DMS53 treated with DMSO at 0.1 percent for 48 hours (cell line): ENCODE results near the gene RCL1.
"Not testable (repeated sequence)": the region's sequence is repeated elsewhere in the genome, so short reads cannot be mapped to it uniquely, and the experiment has no call there.

ENCODE experiments used
- DNase-seq: peaks from one replicate; lab custom pipeline; 2025; ENCODE audit not compliant: unreplicated experiment; lab: John Stamatoyannopoulos, UW

The RCL1 gene

DNA sequence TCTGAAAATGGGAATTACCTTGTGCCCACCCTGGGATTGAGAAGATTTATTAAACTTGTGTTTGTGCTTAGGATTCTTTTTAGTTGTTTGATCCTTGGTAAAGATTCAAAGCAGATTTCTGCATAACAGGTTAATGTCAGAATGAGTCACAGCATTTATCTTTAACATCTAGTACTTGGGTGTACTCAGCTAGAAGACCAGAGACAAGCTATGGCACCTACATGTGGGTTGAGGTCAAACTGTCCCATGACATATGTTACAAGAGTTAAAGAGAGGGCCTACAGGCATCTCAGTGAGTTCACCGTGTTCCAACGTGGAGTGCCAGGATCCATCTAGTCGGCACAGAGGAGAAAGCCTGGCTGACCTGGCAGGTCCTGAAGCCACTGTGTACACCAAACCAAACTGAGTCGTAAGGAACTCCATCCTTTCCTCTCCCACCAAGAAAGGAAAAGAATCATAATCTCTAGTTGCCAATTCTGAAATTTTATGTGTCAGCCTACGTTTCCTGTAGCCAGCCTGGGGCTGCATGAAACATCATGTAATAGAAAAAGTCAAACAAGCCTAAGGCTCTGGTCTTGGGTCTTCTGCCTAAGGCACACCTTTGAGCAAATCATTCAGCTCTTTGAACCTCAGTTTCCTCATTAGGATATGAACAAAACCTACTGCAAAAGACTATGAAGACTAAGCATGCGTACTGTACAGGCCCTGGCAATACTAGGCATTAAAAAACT is 73.7 kb downstream of the RCL1 start:
- DNase-seq = no peak

DNA sequence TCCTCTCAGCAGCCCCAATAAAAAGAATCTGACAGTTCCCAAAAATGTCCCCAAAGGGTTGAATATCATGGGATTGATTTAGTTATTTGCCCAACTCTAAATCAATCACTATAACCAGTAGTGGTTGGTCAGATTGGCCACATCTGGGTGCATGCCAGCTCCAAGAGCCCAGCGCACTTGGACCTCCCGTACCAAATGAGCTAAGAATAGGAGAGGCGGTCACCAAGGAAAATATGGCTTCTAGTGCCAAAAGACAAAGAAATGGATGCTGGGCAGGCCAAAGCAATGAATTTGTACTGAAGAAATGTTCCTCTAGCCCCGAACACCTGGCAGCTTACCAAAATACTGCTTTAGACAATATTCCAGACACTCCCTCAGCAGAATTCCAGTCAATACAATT is 80.3 kb downstream of the RCL1 start:
- DNase-seq = no peak

DNA sequence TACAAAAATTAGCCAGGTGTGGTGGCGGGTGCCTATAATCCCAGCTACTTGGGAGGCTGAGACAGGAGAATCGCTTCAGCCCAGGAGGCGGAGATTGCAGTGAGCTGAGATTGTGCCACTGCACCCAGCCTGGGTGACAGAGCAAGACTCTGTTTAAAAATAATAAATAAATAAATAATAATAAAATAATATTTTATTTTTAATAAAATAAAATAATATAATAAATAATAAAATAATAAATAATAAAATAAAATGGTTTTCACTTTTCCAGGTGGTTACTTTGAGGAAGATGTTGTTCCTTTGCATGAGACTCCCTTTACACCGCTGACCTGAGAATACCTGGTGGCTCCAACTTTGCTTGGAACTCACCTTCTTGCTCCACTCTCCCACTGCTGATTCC is 82.8 kb downstream of the RCL1 start:
- no peak for DNase-seq

DNA sequence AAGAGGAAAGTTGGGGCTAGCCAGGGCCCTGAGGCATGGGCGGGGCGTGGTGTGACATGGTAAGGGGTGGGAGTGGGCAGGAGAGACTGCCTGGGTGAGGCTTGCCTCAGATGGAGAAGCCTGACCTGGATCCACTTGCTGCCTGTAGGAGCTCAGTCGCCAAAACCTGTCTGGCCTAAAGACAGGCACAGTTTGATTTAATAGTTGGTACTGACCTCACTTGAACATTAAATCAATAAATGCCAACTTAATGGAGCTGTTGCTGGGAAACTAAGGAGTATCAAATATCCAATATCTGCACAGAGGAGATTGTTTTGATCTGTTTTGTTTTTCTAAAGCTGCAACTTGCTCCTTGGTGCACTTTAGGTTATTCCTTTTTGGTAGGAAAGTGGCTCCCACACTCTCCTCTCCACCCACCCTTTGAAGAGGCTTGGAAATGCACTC is 86.4 kb downstream of the RCL1 start:
- DNase-seq = no peak

DNA sequence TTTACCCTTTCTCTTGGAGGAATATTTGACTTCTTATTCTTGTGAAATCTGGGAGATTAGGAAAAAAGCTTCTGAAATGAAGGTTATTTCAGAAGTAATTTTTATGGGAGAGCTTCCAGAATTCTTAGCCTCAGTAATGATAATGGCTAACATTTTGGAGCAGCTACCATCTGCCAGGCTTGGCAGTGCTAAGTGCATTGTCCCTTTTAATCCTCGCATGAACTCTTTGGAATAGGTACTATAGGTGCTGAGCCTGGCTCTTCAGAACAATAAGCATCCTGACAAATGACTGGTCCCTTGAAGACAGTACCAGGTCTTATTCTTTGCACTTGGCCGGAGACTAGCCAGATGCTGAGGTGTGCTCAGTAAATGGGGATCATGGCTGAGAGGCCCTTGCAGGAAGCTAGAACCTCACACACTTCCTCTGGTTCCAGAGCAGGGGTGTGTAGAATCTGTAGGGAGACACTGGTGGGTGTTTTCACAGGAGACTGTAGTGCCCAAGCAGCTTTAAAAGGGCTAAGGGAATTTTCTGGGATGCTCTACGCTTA is 90.7 kb downstream of the RCL1 start:
- DNase-seq = no peak

DNA sequence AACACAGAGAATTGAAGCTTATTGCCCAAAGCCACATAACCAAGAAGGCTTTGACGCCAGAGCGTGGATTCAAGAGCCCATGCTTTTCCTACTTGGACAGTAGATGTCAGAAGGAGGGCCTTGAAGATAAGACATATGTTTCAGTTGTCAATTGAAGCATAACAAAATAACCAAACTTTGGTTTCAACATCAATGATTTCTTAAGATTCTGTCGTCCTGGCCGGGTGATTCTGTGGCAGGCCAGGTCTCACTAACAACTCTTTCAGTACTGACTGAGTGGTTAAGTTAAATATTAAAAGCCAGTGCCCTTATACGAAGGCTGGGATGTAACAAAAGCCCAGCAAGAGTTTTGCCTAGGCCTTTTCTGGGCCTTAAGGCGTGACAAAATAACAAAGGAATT is 94.0 kb downstream of the RCL1 start:
- no peak for DNase-seq

DNA sequence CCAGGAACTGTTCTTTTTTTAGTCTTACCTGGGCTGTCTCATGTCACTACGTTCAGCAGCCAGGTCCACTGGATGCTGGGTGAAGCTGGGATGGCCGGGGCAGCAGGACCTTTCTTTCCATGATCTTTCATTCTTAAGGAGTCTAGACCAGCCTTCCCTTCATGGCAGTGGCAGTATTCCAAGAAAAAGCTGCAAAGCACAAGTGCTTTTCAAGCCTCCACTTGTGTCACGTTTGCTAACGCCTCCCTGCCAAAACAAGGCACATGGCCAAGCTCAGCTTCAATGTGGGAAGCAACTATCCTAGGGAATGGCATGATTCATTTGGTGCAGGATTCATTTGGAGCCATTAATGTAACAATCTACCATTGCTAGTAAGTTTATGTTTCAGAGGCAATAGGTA is 94.8 kb downstream of the RCL1 start:
- DNase-seq = no peak

DNA sequence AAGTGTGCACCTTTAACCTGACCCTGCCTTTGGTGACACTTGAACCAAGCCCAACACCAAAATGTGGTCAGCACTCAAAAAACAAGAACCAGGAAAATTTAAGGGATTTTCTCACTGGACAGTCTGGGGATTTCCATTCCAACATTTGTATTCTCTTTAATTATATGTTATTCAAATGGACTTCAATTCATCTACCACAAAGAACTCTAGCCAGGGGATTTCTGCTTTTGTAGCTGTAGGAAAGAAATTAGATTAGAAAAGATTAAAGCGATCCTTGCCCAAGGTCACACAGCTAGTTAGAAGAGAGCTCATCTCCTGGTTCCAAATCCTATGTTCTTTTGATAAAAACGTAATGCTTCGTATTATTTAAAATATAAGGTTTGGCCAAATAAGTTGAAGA is 97.5 kb downstream of the RCL1 start:
- DNase-seq = no peak

DNA sequence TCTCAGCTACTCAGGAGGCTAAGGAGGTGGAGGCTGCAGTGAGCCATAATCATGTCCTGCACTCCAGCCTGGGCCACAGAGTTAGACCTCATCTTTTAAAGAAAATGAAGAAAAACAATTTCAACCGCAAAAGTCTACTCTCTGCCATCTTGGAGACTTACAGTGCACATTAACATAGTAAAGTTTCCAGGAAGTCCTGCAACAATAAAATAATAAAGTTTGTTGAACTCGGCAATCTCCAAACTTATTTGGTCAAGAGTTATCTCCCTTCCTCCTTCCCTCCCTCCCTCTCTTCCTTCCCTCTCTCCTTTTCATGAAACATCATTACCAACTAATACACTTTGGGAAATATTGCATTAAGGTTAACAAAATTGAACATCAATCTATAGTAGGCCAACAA is 98.2 kb downstream of the RCL1 start:
- no peak for DNase-seq

DNA sequence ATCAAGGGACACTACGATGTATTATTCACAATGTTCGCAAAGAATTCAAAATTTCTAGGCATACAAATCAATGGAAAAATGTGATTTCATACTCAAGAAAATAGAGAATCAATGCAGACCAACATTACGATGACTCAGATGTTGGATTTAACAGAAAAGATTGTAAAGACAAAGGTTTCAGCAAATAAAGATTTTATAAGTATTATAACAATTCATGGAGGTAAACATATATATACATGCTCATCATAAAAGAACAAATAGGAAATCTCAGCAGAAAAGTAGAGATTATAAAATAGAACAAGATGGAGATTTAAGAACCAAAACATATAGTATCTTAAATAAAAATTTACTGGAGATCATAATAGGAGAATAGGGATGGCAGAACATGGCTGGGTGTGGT is 98.9 kb downstream of the RCL1 start:
- DNase-seq = no peak

DNA sequence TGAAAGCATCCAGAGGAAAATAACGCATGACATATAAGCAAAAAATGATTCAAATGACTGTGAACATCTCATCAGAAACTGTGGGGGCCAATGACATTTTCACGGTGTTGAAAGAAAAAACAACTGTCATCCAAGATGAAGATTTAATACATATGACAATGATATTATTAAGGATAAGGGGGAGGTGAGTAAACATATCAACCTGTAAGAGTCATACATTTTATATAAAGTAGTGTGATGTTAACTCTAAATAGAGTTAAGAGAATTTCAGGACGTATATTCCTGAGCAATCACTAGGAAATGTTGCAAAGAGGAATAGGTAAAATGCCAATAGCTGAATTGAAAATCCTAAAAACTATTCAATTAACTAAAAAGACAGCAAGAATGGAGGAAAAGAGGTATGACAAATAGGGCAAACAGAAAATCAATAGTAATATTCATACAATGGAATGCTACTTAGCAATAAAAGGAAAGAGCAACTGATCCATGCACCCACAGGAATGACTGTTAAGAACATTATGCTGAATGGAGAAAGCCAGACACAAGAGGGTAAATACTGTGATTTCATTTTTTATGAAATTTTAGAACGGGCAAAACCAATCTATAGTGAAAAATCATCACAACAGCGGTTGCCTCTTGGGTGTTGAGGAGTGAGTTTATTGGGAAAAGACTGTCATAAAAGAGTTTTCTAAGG is 99.9 kb downstream of the RCL1 start:
- DNase-seq = no peak

DNA sequence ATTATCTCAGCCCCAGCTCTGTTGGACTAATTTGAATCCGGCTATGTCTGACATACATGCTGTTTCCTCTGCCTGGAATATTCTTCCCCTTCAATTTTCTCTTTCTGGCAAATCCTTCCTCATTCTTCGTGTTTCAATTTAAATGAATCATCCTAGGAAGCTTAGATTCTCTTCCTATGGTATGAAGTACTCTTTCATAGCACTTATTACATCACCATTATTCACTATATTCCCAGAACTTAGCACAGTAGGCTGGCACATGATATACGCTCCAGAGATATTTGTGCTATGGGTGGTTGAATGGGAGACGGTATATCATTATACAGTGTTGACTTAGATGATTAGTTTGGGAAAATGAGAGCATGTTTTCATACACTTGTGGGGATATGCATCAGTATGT is 101.3 kb downstream of the RCL1 start:
- no peak for DNase-seq

DNA sequence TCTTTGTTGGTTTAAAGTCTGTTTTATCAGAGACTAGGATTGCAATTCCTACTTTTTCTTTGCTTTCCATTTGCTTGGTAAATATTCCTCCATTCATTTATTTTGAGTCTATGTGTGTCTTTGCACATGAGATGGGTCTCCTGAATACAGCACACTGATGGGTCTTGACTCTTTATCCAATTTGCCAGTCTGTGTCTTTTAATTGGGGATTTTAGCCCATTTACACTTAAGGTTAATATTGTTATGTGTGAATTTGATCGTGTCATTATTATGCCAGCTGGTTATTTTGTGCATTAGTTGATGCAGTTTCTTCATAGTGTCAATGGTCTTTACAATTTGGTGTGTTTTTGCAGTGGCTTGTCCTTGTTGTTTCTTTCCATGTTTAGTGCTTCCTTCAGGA is 107.1 kb downstream of the RCL1 start:
- DNase-seq = not testable (repeated sequence)

DNA sequence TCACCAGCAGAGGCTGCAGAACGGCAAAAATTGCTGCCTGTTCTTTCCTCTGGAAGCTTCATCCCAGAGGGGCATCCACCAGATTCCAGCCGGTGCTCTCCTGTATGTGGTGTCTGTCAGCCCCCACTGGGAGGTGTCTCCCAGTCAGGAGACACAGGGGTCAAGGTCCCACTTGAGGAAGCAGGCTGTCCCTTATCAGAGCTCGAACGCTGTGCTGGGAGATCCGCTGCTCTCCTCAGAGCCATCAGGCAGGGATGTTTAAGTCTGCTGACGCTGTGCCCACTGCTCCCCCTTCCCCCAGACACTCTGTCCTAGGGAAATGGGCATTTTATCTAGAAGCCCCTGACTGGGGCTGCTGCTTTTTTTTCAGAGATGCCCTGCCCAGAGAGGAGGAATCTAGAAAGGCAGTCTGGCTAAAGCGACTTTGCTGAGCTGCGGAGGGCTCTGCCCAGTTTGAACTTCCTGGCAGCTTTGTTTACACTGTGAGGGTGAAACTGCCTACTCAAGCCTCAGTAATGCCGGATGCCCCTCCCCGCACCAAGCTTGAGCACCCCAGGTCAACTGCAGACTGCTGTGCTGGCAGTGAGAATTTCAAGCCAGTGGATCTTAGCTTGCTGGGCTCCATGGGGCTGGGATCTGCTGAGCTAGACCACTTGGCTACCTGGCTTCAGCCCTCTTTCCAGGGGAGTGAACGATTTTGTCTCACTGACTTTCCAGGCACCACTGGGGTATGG is 108.8 kb downstream of the RCL1 start:
- DNase-seq = peak; percentile 10

DNA sequence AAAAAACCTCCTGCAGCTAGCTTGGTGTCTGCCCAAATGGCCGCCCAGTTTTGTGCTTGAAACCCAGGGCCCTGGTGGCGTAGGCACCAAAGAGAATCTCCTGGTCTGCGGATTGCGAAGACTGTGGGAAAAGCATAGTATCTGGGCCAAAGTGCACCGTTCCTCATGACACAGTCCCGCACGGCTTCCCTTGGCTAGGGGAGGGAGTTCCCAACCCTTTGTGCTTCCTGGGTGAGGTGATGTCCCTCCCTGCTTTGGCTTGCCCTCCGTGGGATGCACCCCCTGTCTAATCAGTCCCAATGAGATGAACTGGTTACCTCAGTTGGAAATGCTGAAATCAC is 109.4 kb downstream of the RCL1 start:
- DNase-seq = no peak

DNA sequence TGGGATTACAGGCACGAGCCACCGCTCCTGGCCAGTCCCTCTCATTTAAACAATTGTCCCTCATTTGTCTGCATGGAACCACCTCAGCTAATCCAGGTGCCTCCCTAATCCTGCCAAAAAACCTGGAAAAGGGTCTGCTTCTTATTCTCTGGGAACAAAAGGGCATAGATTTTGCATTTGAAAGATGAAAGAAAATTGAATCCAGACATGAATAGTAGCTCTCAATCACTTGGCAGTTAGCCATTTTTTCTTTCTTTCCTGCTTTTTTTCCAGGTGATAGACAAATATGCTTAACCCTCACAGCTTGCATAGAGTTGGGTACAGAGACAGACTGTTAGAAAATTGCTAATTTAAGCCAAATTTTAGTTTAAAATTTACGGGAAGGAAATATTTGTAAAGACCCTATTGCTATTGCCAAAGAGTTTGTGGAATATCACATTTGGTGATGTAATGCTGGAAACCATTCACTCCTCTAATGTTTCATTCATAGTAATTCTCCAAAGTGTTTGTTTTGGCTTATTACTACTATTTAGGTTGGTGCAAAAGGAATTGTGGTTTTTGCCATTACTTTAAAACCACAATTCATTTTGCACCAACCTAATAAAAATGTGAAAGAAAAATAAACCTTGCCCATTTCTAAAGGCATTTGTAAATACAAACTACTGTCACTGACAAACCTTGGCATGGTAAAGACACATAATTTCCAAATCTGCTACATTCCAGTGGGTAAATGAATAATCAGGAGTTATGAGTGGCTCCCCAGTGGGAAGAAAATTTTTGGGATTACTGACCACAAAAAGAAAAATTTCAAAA is 111.8 kb downstream of the RCL1 start:
- no peak for DNase-seq

DNA sequence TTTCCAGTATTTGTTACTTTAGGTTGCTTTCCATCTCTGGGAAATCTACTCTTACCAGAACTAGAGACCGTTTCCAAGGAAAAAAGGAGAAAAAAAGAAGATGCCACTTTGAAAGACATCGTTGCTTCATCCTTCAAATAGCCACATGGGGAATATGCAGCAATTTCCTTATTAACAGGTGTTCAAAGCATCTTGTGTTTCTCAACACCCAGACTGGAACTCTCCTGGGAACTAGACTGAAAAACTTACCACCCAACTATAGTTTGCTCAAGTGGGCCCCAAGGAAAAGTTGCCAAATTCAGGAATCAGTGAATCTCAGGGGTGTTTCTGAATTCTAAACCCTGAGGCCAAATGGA is 112.4 kb downstream of the RCL1 start:
- no peak for DNase-seq
